Left kidney (tissue), 2 donors: ENCODE measurements around the gene FTSJ1. TPM values are rescaled to one million over a fixed set of nuclear protein-coding genes. Genes with fewer than 3 reads are reported as not detected.
"Not testable (repeated sequence)": the region's sequence is repeated elsewhere in the genome, so short reads cannot be mapped to it uniquely, and the experiment has no call there.

Source experiments
- DNase-seq: peaks from one replicate; pipeline ENCODE4 v3.0.0-alpha.2; 2013
- polyA plus RNA-seq: library from polyadenylated mRNA; unstranded; fragments of 120-200 nt; gene quantifications from one replicate; pipeline ENCODE4 v1.2.1, GENCODE V29; 2013; ENCODE audit not compliant: insufficient read length

The FTSJ1 gene
- polyA plus RNA-seq, 1 donor: 40.4 TPM

DNA sequence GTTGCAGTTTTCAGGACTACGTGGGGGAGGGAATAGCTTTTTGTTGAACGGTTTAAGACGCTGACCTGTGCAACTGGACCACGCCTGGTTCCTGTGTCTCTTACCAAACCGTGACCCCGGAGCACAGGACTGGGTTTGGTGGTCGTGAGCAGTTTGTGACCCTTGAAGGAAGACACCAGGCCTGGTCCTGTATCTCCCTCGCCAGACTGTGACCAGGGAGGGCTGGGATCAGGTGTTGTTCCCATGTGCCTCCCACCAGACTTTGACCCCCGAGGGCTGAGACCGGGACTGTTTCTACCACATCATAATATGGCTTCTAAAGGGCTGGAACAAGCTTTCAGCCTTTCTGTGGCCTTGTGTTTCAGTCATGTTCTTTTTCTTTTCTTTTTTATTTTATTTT is 46.3 kb downstream of the FTSJ1 start:
- DNase-seq: no peak

DNA sequence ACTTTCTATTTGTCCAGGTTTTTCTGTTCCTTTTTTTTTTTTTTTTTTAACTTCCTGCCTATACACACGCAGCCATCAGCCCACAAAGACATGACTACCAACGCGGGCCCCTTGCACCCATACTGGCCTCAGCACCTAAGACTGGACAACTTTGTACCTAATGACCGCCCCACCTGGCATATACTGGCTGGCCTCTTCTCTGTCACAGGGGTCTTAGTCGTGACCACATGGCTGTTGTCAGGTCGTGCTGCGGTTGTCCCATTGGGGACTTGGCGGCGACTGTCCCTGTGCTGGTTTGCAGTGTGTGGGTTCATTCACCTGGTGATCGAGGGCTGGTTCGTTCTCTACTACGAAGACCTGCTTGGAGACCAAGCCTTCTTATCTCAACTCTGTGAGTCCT is 47.7 kb downstream of the FTSJ1 start:
- no peak for DNase-seq

DNA sequence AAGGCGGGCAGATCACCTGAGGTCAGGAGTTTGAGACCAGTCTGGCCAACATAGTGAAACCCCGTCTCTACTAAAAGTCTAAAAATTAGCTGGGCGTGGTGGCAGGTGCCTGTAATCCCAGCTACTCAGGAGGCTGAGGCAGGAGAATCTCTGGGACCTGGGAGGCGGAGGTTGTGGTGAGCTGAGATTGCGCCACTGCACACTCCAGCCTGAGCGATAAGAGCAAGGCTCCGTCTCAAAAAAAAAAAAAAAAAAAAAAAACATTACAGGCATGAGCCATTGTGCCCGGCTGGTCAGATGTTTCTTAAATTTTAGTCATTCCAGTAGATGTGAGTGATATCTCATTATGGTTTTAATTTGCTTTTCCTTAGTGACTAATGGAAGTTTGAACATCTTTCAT is 49.9 kb downstream of the FTSJ1 start:
- not testable (repeated sequence) for DNase-seq

DNA sequence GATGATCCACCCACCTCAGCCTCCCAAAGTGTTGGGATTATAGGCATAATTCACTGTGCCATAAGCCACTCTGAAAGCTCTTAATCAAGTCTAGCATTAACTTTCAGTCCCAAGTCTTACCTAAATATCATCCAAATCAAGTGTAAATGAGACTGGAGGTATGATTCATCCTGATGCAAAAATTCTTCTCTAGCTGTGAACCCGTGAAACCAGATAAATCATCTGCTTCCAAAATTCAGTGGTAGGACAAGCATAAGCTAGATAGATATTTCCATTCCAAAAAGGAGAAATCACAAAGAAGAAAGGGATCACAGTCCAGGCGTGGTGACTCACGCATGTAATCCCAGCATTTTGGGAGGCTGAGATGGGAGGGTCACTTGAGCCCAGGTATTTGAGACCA is 54.7 kb downstream of the FTSJ1 start:
- no peak for DNase-seq

DNA sequence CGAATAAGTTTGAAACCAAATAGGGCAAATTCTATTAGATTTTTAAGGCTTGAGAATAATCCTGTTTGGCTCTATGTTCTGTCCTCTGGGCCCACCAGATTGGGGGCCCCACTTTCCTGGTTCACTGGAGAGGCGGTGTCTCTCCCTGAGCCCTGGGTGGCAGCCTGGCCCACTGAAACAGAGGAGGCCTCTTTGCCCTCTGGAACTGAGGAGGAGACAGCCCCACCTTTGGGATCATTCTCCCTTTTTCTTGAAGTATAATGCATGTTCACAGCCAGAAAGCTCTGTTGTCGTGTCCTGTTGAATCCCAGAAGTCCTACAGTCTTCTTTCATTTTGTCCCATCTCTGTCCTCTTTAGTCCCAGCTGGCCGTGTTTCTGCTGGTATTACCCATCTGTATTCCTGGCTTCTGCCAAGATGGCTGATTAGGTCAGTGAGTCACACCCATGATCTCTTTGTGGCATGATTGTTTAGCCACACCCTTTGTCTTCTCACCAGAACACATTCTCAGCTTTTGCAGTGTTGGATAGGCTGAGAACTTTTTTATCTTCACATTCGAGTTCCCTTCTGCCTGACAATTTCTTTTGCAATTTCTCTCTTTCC is 55.5 kb downstream of the FTSJ1 start:
- no peak for DNase-seq

DNA sequence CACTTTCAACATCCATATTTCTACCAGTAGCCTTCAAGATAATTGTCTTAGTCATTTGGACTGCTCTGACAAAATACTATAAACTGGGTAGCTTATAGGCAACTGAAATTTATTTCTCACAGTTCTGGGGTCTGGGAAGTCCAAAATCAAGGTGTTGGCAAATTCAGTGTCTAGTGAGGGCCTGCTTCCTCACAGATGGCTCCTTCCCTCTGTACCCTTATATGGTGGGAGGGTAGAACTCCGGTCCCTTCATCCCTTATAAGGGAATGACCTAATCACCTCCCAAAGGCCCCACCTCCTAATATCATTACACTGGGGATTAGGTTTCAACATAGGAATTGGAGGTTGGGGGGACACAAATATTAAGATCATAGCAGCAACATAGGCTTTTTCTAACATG is 56.2 kb downstream of the FTSJ1 start:
- DNase-seq: no peak

DNA sequence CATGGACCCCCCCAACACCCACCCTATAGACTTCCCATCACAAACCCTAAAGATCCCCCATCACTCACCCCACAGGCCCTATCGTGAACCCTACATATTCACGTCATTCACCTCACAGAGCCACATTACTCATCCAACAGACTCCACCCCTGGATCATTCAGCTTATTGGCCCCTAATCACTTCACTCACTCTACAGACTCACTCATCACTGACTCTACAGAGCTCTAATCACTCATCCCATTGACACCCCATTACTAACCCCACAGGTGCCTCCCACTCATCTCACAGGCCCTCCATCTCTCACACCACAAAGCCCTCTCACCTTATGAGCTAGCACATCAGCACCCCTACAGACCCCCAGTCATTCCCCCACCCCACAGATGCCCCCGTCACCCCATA is 57.2 kb downstream of the FTSJ1 start:
- DNase-seq: no peak

Other genes starting within 250 kb of the FTSJ1 start
- gene SSX1, start 220.8 kb upstream of the FTSJ1 start, polyA plus RNA-seq: not detected
- not detected for gene SSX3, start 119.5 kb upstream of the FTSJ1 start, polyA plus RNA-seq
- gene SSX4, start 92.7 kb upstream of the FTSJ1 start, polyA plus RNA-seq: not detected
- gene SSX4B, start 64.2 kb upstream of the FTSJ1 start, polyA plus RNA-seq: not detected
- gene SLC38A5, start 5.9 kb upstream of the FTSJ1 start, polyA plus RNA-seq: 5.2 TPM
- gene PORCN, start 32.8 kb downstream of the FTSJ1 start, polyA plus RNA-seq: 7.0 TPM
- gene EBP, start 45.6 kb downstream of the FTSJ1 start, polyA plus RNA-seq: 75.4 TPM
- 10.7 TPM for gene TBC1D25, start 63.5 kb downstream of the FTSJ1 start, polyA plus RNA-seq
- gene RBM3, start 98.3 kb downstream of the FTSJ1 start, polyA plus RNA-seq: 419 TPM
- 116 TPM for gene WDR13, start 121.3 kb downstream of the FTSJ1 start, polyA plus RNA-seq
- gene WAS, start 207.6 kb downstream of the FTSJ1 start, polyA plus RNA-seq: 2.6 TPM
- gene SUV39H1, start 220.5 kb downstream of the FTSJ1 start, polyA plus RNA-seq: 8.0 TPM